ENCODE results near the gene PRKD3. TPM values are rescaled to one million over a fixed set of nuclear protein-coding genes. Genes with fewer than 3 reads are reported as not detected.

PRKD3 gene
- total and polyA plus RNA-seq, 2 donors (not counting 3 experiments of a cell fraction or from before 2014, with no cell fraction given): 14.9 to 47.3 TPM

DNA sequence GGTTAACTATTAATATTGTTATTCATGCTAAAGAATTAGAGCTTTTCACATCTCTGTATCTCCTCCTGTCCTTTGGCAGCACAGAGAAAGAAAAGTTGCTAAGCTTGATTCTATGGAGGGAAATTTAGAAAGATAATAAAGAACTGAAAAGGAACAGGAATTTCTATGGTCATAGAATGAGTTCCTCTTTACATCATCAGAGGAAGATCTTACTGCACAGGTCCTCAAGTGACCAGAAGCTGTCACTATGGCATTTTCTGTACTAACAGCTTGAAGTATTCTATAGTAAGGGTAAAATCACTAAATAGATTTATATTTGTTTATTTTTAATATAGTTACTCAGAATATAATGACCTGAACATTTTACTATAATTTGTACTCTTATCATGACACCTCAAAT, 6.0 kb upstream of the PRKD3 start:
- Histone ChIP-seq H3K9me3 (replicated peaks; ENCODE audit: control insufficient read depth, insufficient read depth, low read length) (no peaks in the 10 kb centered on the region), H3K9ac (replicated peaks; ENCODE audit: extremely low read depth, insufficient read depth, low read length) (no peak overlapping the region), H3K79me2 (ENCODE audit: control insufficient read depth, insufficient read depth, low read length) (no peaks in the 10 kb centered on the region), H3K27me3 (ENCODE audit: control insufficient read depth in 2 of 2, insufficient read depth in 2 of 2, low read length in 2 of 2) (no peaks in the 10 kb centered on the region), H3K9me1 (replicated peaks; ENCODE audit: control insufficient read depth, extremely low read depth, insufficient read depth, low read length) (no peaks in the 10 kb centered on the region), H2AFZ (ENCODE audit: low read depth, low read length) (no peak overlapping the region), H3K27ac (ENCODE audit: insufficient read depth, low read depth, low read length) (no peak overlapping the region), H3K4me2 (ENCODE audit: insufficient read depth, low read length) (no peak overlapping the region), H4K20me1 (replicated peaks; ENCODE audit: control insufficient read depth, extremely low read depth, insufficient read depth, low read length) (no peaks in the 10 kb centered on the region), H3K36me3 (ENCODE audit: control insufficient read depth in 2 of 2, extremely low read depth in 1 of 2, insufficient read depth in 2 of 2, low read length in 2 of 2) (no peaks in the 10 kb centered on the region), H3K4me3 (replicated peaks in 1 of 3; ENCODE audit: insufficient read depth in 1 of 3, low read depth in 1 of 3, low read length in 3 of 3) (no peak overlapping the region), H3K4me1 (ENCODE audit: control insufficient read depth, extremely low read depth, insufficient read depth, low read length) (no peaks in the 10 kb centered on the region)
- FAIRE-seq (no peak), DNase-seq (ENCODE audit: low read depth, low spot score) (no peak)
- TF ChIP-seq POLR2AphosphoS5 (IDR thresholded peaks at IDR 0.05; ENCODE audit: insufficient read depth, low read depth, low read length) (no peak), MYC (IDR thresholded peaks at IDR 0.05; ENCODE audit: low read depth, low read length) (no peak), GATA2 (IDR thresholded peaks at IDR 0.05; ENCODE audit: insufficient read depth, insufficient read length, low read depth, low read length) (no peak)
- BruUV-seq (replicated peaks): no TSS peak
- ChIA-PET CTCF (interaction anchor here (1.2 to 1.3 kb wide), 2 partner anchors 47 to 143 kb away, joined by 3 read pairs; no protein-coding TSS in a partner anchor), POLR2A (no interaction called here)
- intact Hi-C loops (cut with micrococcal nuclease) (no loop called here), dilution Hi-C loops (cut with MboI; ENCODE audit: extremely low pct_ligation_motif_present, low sequenced_read_pairs) (no loop called here)

DNA sequence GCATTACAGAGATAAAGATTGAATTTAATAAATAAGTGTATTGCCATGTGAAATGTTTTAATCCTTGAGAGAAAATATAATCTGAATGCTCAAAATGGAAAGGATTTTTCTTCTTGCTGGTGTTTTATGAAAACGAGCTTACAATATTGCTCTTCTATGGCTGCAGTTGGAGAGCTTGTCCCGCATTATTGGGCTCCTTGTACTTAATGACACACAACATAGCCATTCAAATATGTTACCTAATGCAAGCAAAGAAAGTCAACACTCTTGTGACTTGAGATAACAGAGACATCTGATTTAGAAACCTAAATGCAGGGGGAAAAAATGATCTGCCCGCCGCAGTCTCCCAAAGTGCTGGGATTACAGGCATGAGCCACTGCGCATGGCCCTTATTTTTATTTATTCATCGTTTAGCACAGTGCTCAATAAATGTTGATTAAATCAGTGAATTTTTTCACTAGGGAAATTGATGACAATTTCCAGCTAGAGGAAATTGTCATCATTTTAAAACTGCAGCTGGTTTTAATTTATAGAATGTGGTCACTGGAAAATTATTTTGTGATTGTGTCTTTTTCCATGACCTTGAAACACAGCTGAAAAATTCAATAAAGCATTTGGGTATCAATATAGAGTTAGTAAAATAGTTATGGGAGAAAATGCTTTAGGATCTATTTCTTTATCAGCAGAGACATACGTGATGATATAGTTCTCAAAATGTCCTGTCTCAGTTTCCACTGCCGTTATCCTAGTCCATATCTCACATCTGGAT, 2.4 kb upstream of the PRKD3 start:
- DNase-seq (ENCODE audit: low read depth, low spot score) (no peak), FAIRE-seq (no peak)
- POLR2A ChIA-PET: no interaction called here
- Histone ChIP-seq H3K27me3 (ENCODE audit: control insufficient read depth in 2 of 2, insufficient read depth in 2 of 2, low read length in 2 of 2) (no peaks in the 10 kb centered on the region), H3K27ac (ENCODE audit: insufficient read depth, low read depth, low read length) (no peak overlapping the region), H4K20me1 (replicated peaks; ENCODE audit: control insufficient read depth, extremely low read depth, insufficient read depth, low read length) (no peaks in the 10 kb centered on the region), H2AFZ (ENCODE audit: low read depth, low read length) (no peak overlapping the region), H3K9me1 (replicated peaks; ENCODE audit: control insufficient read depth, extremely low read depth, insufficient read depth, low read length) (no peaks in the 10 kb centered on the region), H3K9me3 (replicated peaks; ENCODE audit: control insufficient read depth, insufficient read depth, low read length) (no peaks in the 10 kb centered on the region), H3K79me2 (ENCODE audit: control insufficient read depth, insufficient read depth, low read length) (peaks cover 22% of the 10 kb centered on the region), H3K4me2 (ENCODE audit: insufficient read depth, low read length) (no peak overlapping the region), H3K4me3 (replicated peaks in 1 of 3; ENCODE audit: insufficient read depth in 1 of 3, low read depth in 1 of 3, low read length in 3 of 3) (no peak overlapping the region), H3K4me1 (ENCODE audit: control insufficient read depth, extremely low read depth, insufficient read depth, low read length) (peaks cover 21% of the 10 kb centered on the region), H3K36me3 (ENCODE audit: control insufficient read depth in 2 of 2, extremely low read depth in 1 of 2, insufficient read depth in 2 of 2, low read length in 2 of 2) (no peaks in the 10 kb centered on the region), H3K9ac (replicated peaks; ENCODE audit: extremely low read depth, insufficient read depth, low read length) (no peak overlapping the region)
- CTCF ChIA-PET: interaction anchor here (1.3 kb wide), 1 partner anchor 69 kb away, joined by 5 read pairs; no protein-coding TSS in a partner anchor
- no TSS peak for BruUV-seq (replicated peaks)
- intact Hi-C loops (cut with micrococcal nuclease): loop anchor here (10.0 kb wide), 1 partner anchor 328 kb away; no protein-coding TSS in a partner anchor
- no peak for TF ChIP-seq GATA2 (IDR thresholded peaks at IDR 0.05; ENCODE audit: insufficient read depth, insufficient read length, low read depth, low read length)
- TF ChIP-seq, protein P1, sequence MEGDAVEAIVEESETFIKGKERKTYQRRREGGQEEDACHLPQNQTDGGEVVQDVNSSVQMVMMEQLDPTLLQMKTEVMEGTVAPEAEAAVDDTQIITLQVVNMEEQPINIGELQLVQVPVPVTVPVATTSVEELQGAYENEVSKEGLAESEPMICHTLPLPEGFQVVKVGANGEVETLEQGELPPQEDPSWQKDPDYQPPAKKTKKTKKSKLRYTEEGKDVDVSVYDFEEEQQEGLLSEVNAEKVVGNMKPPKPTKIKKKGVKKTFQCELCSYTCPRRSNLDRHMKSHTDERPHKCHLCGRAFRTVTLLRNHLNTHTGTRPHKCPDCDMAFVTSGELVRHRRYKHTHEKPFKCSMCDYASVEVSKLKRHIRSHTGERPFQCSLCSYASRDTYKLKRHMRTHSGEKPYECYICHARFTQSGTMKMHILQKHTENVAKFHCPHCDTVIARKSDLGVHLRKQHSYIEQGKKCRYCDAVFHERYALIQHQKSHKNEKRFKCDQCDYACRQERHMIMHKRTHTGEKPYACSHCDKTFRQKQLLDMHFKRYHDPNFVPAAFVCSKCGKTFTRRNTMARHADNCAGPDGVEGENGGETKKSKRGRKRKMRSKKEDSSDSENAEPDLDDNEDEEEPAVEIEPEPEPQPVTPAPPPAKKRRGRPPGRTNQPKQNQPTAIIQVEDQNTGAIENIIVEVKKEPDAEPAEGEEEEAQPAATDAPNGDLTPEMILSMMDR (IDR thresholded peaks at IDR 0.05; ENCODE audit: extremely low read depth in 1 of 2, insufficient read depth in 1 of 2, low read depth in 1 of 2, low read length in 2 of 2): no peak
- TF ChIP-seq POLR2AphosphoS5 (IDR thresholded peaks at IDR 0.05; ENCODE audit: insufficient read depth, low read depth, low read length): no peak
- TF ChIP-seq EZH2 (IDR thresholded peaks at IDR 0.05; ENCODE audit: borderline replicate concordance, low read depth, low read length, severe bottlenecking): no peak
- TF ChIP-seq JUN (IDR thresholded peaks at IDR 0.05; ENCODE audit: borderline replicate concordance, insufficient read depth, insufficient read length, low read depth): no peak
- TF ChIP-seq FOS (IDR thresholded peaks at IDR 0.05; ENCODE audit: borderline replicate concordance, insufficient read depth, low read length): no peak
- no peak for TF ChIP-seq MYC (IDR thresholded peaks at IDR 0.05; ENCODE audit: low read depth, low read length)
- TF ChIP-seq, protein P2, sequence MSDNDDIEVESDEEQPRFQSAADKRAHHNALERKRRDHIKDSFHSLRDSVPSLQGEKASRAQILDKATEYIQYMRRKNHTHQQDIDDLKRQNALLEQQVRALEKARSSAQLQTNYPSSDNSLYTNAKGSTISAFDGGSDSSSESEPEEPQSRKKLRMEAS (IDR thresholded peaks at IDR 0.05; ENCODE audit: insufficient read depth, insufficient read length): no peak
- no peak for TF ChIP-seq POLR2A (IDR thresholded peaks at IDR 0.05; ENCODE audit: low read depth, low read length)
- dilution Hi-C loops (cut with MboI; ENCODE audit: extremely low pct_ligation_motif_present, low sequenced_read_pairs): no loop called here
